Panc1 (cell line): ENCODE measurements around the gene DUSP3. TPM values are rescaled to one million over a fixed set of nuclear protein-coding genes. Genes with fewer than 3 reads are reported as not detected.

ENCODE experiments used
- ATAC-seq: fragments of 200-7000 bp; cut with Tn5 transposase; 2 replicates; pipeline ENCODE4 v1.9.1; 2020; ENCODE audit warnings: mild to moderate bottlenecking, moderate library complexity
- BruUV-seq: library from RNA; stranded (reverse); fragments of 400-500 nt; replicated peaks from 2 replicates; lab custom pipeline; 2021; lab: Mats Ljungman, UMichigan
- CTCF ChIA-PET: fragments of 300-600 bp; sonication (Branson Sonifier 250); formaldehyde crosslinking; loops from one replicate; lab custom pipeline; 2022; ENCODE audit warnings: antibody characterized with exemption; lab: Charles Lee
- POLR2A ChIA-PET: fragments of 300-600 bp; sonication (Branson Sonifier 250); formaldehyde crosslinking; loops from one replicate; lab custom pipeline; 2022; ENCODE audit warnings: antibody characterized with exemption; lab: Charles Lee
- DNase-seq: peaks from one replicate; pipeline ENCODE4 v3.0.0-alpha.2; 2010; ENCODE audit warnings: low read depth, low spot score
- H3K27ac ChIP-seq: 2 replicates; pipeline ENCODE4 v1.5.1; 2011; ENCODE audit warnings: mild to moderate bottlenecking, low read length, inconsistent platforms
- H3K27me3 ChIP-seq: fragments of 200-500 bp; sonication (Bioruptor generic); 2 replicates; pipeline ENCODE4 v1.6.0; 2014; ENCODE audit warnings: low read length, inconsistent platforms; ENCODE audit not compliant: control insufficient read depth, insufficient read depth
- H3K36me3 ChIP-seq: fragments of 200-500 bp; sonication (Bioruptor generic); 2 replicates; pipeline ENCODE4 v1.5.1; 2014; ENCODE audit warnings: inconsistent platforms, mild to moderate bottlenecking, low read length, moderate library complexity; ENCODE audit not compliant: control insufficient read depth, insufficient read depth
- H3K4me1 ChIP-seq: 2 replicates; pipeline ENCODE4 v1.5.1; 2011; ENCODE audit warnings: inconsistent platforms, mild to moderate bottlenecking, low read length, moderate library complexity; ENCODE audit not compliant: control insufficient read depth, insufficient read depth
- H3K4me3 ChIP-seq, 2 experiments: 2 replicates each; pipeline ENCODE4 v1.5.1; 2011 to 2012; ENCODE audit warnings: low read depth in 2 of 2, low read length in 2 of 2, mild to moderate bottlenecking in 2 of 2, inconsistent platforms in 1 of 2, moderate library complexity in 1 of 2
- H3K9me3 ChIP-seq: fragments of 200-500 bp; sonication (Bioruptor generic); 2 replicates; pipeline ENCODE4 v1.5.1; 2014; ENCODE audit warnings: low read depth, mild to moderate bottlenecking, inconsistent platforms, low read length, moderate library complexity; ENCODE audit not compliant: control insufficient read depth, insufficient read depth
- CTCF ChIP-seq: fragments of 450-650 bp; IDR thresholded peaks from 2 replicates; pipeline ENCODE4 v1.5.1; 2017; ENCODE audit warnings: mild to moderate bottlenecking
- POLR2AphosphoS5 ChIP-seq: IDR thresholded peaks from 2 replicates; pipeline ENCODE4 v1.6.1; 2012; ENCODE audit warnings: mild to moderate bottlenecking, low read depth, low read length, moderate library complexity
- REST ChIP-seq, 2 experiments: IDR thresholded peaks; 2 replicates each; pipeline ENCODE4 v1.6.1; 2011 to 2012; ENCODE audit warnings: low read depth in 2 of 2, control low read depth in 1 of 2, low read length in 1 of 2, mild to moderate bottlenecking in 1 of 2, moderate library complexity in 1 of 2; ENCODE audit not compliant: insufficient read depth in 1 of 2
- SIN3A ChIP-seq: IDR thresholded peaks from 2 replicates; pipeline ENCODE4 v1.6.1; 2012; ENCODE audit warnings: low read depth, mild to moderate bottlenecking, low read length, moderate library complexity, borderline replicate concordance; ENCODE audit not compliant: insufficient read depth
- TCF7L2 ChIP-seq: IDR thresholded peaks from 2 replicates; pipeline ENCODE4 v1.6.1; 2011; ENCODE audit warnings: mild to moderate bottlenecking, low read depth, low read length, inconsistent platforms
- in situ Hi-C: cut with HindIII; loops from 2 replicates; pipeline ENCODE4 v1.10.0; 2016; ENCODE audit warnings: low sequenced_read_pairs, low pct_unique_long_range_greater_than_20kb
- intact Hi-C: fragments of 100-400 bp; cut with micrococcal nuclease; formaldehyde crosslinking; loops from one replicate; pipeline ENCODE4 v1.10.0; 2022; ENCODE audit not compliant: unreplicated experiment
- total RNA-seq: library from RNA; stranded (reverse); gene quantifications from one replicate; pipeline ENCODE4 v1.2.1, GENCODE V29; 2021; ENCODE audit not compliant: unreplicated experiment

The DUSP3 gene
- total RNA-seq, 1 experiment from 2014 or later: 41.6 TPM

DNA sequence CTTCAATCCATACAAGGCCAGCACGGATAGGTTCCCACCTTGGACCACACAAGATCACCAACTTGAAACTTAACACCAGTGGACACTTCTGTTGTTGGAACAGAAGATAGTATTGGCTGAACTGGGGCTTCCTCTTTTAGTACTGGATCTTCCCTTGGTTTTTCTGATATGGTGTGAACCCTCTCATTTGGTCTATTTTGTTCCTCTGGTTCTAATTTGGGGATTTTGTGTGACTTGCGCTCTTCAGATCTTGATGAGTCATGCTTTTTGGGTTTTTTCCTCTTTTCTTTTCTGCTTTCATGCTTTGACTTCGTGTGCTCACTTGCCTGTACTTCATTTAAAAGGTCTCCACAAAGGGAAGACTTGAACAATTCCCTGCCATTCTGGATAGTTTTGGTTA lies 59.2 kb downstream of the DUSP3 start:
- ATAC-seq: no peak

DNA sequence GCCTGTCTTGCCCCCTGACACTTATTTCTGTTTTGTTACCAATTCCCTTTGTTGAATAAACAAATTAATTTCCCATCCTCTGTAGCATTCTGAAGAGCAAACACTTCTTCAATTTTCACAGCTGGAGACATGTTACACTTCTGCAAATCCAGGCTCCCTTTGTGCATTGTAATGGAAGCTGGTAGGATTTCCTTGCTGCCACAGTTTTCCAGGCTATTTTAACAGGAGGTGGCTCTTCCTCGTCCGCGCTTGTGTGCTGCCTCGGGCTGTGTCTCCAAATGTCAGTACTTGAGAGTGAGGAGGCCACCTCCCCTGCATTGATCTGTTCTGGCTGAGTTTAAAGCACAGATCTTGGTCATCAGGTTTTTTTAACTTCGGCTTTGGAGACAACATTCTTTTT lies 60.2 kb downstream of the DUSP3 start:
- POLR2A ChIA-PET: no interaction called here
- no peaks in the 10 kb centered on the region for H3K36me3 ChIP-seq
- 0 out of 2 replicates have a peak, but pooled peaks cover 2% of the 10 kb centered on the region for H3K4me1 ChIP-seq
- DNase-seq (no peak), ATAC-seq (no peak)
- no peak overlapping the region for H3K27ac ChIP-seq
- TF ChIP-seq REST (IDR thresholded peaks at IDR 0.05; ENCODE audit: insufficient read depth in 1 of 2, low read depth in 2 of 2, low read length in 1 of 2): no peak
- no peak for TF ChIP-seq CTCF
- no peak for TF ChIP-seq TCF7L2
- no peak for TF ChIP-seq SIN3A
- TF ChIP-seq POLR2AphosphoS5: no peak
- H3K4me3 ChIP-seq: no peak overlapping the region
- BruUV-seq: no TSS peak
- intact Hi-C loops (no loop called here), in situ Hi-C loops (no loop called here)
- CTCF ChIA-PET: no interaction called here
- no peaks in the 10 kb centered on the region for H3K27me3 ChIP-seq
- H3K9me3 ChIP-seq: no peaks in the 10 kb centered on the region

More for the DNA sequence above, 59.2 kb downstream of the DUSP3 start:
- H3K4me1 ChIP-seq: 0 out of 2 replicates have a peak, but pooled peaks cover 2% of the 10 kb centered on the region
- H3K9me3 ChIP-seq: no peaks in the 10 kb centered on the region
- H3K36me3 ChIP-seq: no peaks in the 10 kb centered on the region
- BruUV-seq: no TSS peak
- H3K27ac ChIP-seq: no peak overlapping the region
- H3K4me3 ChIP-seq: no peak overlapping the region
- DNase-seq: no peak
- TF ChIP-seq CTCF: no peak
- no peaks in the 10 kb centered on the region for H3K27me3 ChIP-seq
- intact Hi-C loops: no loop called here
- in situ Hi-C loops: no loop called here
- CTCF ChIA-PET: no interaction called here
- POLR2A ChIA-PET: no interaction called here
